Activated T-cell treated with anti-CD3 and anti-CD28 coated beads, Interleukin-2, amount 50 U/mL, for 1 hour (primary cell): ENCODE data around the gene KIAA1549.
A peak's percentile ranks its signal among the peaks of the same experiment; 100 is the strongest.
"Not testable (repeated sequence)": the region's sequence is repeated elsewhere in the genome, so short reads cannot be mapped to it uniquely, and the experiment has no call there.

Experiments used
- DNase-seq: peaks from one replicate; pipeline ENCODE4 v3.0.0-alpha.2; 2020

Gene KIAA1549

DNA sequence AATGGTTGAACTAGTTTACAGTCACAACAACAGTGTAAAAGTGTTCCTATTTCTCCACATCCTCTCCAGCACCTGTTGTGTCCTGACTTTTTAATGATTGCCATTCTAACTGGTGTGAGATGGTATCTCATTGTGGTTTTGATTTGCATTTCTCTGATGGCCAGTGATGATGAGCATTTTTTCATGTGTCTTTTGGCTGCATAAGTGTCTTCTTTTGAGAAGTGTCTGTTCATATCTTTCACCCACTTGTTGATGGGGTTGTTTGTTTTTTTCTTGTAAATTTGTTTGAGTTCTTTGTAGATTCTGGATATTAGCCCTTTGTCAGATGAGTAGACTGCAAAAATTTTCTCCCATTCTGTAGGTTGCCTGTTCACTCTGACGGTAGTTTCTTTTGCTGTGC lies 40.6 kb downstream of the KIAA1549 start:
- not testable (repeated sequence) for DNase-seq

DNA sequence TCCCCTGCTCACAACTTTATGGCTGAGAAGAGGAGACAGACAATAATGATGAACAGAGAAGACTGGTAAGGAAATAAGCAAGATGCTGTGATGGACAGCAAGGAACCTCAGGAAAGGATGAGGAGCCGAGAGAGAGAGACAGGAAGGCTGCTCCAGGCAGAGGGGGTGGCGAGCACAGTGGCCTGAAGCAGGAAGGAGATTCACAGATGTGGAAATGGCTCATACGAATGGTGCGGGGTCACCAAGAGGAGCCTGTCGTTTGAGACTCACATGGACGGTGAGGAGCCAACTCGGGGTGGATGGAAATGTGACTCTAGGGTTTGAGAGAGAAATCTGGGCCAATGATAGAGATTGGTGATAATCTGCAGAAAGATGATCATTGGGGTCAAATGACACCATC lies 43.7 kb downstream of the KIAA1549 start:
- no peak for DNase-seq

- no peak for DNase-seq
Measured at GRCh38 chr7:138935465-138936011, 45.7 kb downstream of the KIAA1549 start.

- no peak for DNase-seq
Measured at GRCh38 chr7:138934861-138935260, 46.3 kb downstream of the KIAA1549 start.

- no peak for DNase-seq
Measured at GRCh38 chr7:138934367-138934766, 46.8 kb downstream of the KIAA1549 start.

GRCh38 chr7:138932870-138933269 lies 48.3 kb downstream of the KIAA1549 start:
- DNase-seq = no peak

DNA sequence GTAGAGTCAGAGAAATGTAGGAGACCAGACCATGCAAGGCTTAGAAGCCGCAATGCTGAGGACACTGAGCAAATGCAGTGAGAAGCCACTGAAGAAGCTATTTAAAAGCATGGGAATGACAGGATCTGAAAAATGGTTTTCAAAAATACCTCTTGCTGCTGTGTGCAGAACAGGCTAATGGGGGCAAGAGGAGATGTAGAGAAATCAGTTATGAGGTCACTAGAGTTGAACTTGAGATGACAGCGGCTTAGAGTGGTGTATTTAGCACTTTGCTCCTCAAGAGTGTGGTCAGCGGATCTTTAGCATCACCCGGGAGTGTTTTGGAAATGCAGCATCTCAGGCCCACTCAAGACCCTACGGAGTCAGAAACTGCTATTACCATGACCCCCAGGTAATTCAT lies 48.8 kb downstream of the KIAA1549 start:
- DNase-seq = no peak

DNA sequence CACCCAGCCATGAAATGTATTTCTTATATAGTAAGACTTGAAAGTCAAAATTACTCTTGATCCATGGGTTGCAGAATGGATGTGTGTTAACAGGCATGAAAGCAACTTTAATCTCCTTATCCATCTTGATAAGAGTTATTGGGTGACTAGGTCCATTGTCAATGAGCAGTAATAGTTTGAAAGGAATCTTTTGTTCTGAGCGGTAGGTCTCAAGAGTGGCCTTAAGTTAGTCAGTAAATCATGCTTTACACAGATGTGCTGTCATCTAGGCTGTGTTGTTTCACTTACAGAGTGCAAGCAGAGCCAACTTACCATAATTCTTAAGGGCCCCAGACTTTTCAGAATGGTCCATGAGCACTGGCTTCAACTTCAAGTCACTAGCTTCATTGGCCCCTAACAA lies 51.2 kb downstream of the KIAA1549 start:
- no peak for DNase-seq

- DNase-seq = no peak
Measured at GRCh38 chr7:138926241-138926612, 55.0 kb downstream of the KIAA1549 start.

DNA sequence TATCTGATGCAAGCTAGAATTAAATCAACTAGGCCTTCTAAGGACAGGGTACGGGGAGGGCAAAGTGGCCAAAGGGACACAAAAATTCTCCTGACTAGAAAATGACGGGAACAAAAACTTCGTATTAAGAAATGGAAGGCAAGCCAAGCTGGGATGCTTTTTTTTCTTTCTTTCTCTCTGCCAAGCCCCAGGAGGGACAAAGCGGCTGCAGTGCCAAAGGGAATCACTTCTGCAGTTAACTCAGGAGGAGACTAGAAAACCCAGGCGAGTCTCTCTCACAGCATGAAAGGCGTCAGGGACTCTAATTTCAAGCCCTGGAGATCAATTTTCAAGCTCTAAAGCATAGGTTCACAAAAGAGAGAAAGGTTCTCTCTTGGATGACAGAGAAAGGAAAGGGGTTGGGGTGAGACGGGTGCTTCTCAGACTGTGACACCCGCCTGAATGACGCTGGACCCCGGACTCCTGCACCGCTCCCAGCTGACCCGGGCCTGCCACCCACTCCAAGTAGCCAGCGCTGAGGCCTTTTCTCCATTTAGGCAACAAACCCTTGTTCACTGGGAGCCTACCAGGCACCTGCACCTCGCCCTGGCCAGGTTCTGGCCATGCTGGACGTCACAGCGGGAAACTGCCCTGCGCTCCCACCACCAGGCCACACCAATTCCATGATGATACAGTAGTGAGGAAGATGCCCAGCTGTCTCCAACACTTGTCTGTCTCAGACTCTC lies 56.5 kb downstream of the KIAA1549 start:
- DNase-seq = no peak

DNA sequence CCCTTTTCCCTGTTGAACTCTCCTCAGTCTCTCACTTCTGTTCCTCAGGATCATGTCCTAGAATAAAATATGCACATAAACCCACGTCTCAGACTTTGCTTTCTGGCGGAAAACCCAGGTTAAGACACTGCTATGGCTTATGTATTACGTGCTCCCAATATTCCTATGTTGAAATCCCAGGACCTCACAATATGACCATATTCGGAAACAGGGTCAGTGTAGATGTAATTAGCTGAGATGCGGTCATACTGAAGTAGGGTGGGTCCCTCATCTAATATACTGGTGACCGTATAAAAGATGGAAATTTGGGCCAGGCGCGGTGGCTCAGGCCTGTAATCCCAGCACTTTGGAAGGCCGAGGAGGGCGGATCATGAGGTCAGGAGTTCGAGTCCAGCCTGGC lies 59.9 kb downstream of the KIAA1549 start:
- no peak for DNase-seq

GRCh38 chr7:138919911-138920310 lies 61.3 kb downstream of the KIAA1549 start:
- no peak for DNase-seq

GRCh38 chr7:138919216-138919615 lies 62.0 kb downstream of the KIAA1549 start:
- DNase-seq = no peak

- no peak for DNase-seq
Measured at GRCh38 chr7:138918756-138919155, 62.4 kb downstream of the KIAA1549 start.

DNA sequence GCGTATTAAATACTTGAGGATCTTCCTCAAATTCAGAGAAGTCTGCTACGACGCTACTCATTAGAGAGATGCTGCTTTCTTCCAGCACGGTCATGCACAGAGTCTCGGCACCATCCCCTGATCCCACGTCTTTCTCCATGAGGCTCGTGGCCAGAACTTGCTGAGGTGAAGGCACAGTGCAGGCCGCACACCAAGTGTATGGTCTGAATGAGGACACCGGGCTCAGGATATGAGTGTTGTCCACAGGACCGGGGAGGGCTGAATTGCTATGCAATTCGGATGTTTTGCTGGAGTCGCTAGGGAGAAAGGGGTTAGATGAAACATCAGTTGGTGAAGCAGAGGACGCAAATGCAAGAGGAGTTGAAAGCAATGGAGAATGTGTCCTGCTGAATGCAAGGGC lies 63.0 kb downstream of the KIAA1549 start:
- DNase-seq = no peak

GRCh38 chr7:138917771-138918170 lies 63.4 kb downstream of the KIAA1549 start:
- DNase-seq = no peak

DNA sequence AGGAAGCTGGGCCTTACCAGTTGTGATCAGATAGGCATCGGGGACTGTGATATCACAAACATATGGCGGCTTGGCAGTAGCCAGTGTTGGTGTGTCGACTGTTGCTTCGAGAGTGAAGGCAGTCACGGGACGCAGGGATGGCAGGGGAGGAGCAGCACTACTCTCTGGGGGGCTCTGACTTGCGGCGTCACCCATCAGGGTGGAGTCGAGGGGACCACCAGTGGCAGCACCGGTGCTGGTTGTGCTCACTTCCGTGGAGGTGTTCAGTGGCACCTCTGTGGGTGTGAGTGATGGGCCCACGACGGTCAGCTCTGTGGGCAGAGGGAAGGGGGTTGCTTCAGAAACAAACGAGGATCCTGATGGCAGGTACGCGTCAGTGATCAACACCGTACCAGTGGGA lies 64.5 kb downstream of the KIAA1549 start:
- DNase-seq = no peak

DNA sequence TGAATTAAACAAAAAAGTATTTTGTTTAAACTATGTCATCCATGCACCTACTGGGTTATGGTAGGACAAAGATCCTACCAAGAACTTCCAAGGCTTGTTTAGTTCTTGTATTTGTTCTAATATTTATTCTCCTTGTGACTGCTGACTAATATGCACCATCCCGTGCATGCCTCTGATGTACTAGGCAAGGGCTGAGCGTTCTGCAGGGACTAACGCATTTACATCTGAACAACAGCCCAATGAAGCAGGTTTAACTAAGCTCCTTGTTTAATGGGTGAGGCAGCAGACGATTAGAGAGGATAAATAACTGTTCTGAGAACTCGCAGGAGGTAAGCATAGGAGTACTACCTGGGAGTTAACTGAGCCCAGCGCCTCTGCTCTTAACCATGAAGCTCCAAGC lies 64.9 kb downstream of the KIAA1549 start:
- no peak for DNase-seq

DNA sequence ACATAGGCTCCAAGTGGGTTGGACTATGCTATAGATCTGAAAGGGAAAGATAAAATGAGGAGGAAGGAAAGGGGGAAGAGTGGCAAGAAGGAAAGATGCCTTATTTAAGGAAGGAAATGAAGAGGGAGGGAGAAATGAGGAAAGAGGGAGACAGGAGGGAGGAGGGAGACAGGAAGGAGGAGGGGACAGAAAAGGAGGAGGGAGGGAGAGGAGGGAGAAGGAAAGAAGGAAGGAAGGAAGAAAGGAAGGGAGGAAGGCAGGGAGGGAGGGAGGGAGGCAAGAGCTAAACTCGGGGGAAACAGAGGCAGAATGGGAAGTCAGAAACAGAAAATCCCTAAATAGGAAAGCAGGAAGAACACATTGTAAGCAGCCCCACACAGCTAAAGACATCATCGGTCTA lies 67.4 kb downstream of the KIAA1549 start:
- DNase-seq = no peak

- no peak for DNase-seq
Measured at GRCh38 chr7:138911007-138911406, 70.2 kb downstream of the KIAA1549 start.

GRCh38 chr7:138907850-138908249 lies 73.3 kb downstream of the KIAA1549 start:
- no peak for DNase-seq

- DNase-seq = no peak
Measured at GRCh38 chr7:138907201-138907847, 73.9 kb downstream of the KIAA1549 start.

GRCh38 chr7:138903859-138904435 lies 77.2 kb downstream of the KIAA1549 start:
- DNase-seq = no peak

DNA sequence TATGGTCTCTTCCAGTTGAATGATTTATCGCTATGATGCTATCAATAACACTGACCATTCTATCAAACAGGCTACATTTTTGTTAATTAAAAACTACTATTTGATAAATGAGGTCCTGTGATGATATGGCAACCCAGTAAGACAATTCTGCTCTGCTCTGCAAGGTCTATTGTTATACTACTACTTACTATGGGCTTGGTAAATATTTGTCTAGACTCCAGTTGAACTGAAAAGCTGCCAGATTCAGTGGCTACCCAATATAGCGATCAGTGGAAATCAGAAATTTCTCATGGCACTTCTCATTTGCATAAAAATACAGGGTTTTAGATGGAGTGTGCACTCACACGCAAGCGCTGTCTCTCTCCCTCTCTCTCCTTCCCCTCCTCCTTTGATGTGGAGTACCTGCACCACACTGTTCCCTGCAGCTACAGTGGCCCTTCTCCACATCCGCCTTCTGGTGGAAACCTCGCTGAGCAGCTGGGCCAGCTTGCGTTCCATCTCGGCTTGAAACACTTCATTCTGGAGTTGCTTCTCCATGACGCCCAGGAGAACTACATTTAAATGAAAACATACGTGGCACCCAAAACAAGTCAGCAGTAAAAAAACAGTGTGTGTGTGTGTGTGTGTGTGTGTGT lies 77.9 kb downstream of the KIAA1549 start:
- peak; percentile 71 for DNase-seq
